ENCODE data around the gene GLG1.
"Not testable (repeated sequence)": the region's sequence is repeated elsewhere in the genome, so short reads cannot be mapped to it uniquely, and the experiment has no call there.

- not testable (repeated sequence) for TF ChIP-seq CTCF (IDR thresholded peaks at IDR 0.05; ENCODE audit: low read length); EZH2 (optimal IDR thresholded peaks at IDR 0.05; ENCODE audit: low read depth, low read length); EZH2phosphoT487 (IDR thresholded peaks at IDR 0.05; ENCODE audit: low read length)
Observed at GRCh38 chr16:74428493-74428892, 178.4 kb downstream of the GLG1 start.
